Urinary bladder (tissue), 4 donors: Measurements from ENCODE around the gene C11orf98. TPM values are rescaled to one million over a fixed set of nuclear protein-coding genes. Genes with fewer than 3 reads are reported as not detected.
"Not testable (repeated sequence)": the region's sequence is repeated elsewhere in the genome, so short reads cannot be mapped to it uniquely, and the experiment has no call there.

ENCODE experiments used
- DNase-seq: peaks from one replicate; pipeline ENCODE4 v3.0.0-alpha.2; 2015; ENCODE audit errors: extremely low spot score
- H3K27ac ChIP-seq: one replicate; pipeline ENCODE4 v1.5.1; 2013; ENCODE audit warnings: low read depth, mild to moderate bottlenecking, moderate library complexity
- H3K36me3 ChIP-seq: one replicate; pipeline ENCODE4 v1.6.1; 2013; ENCODE audit warnings: mild to moderate bottlenecking, moderate library complexity; ENCODE audit not compliant: insufficient read depth
- H3K4me1 ChIP-seq: one replicate; pipeline ENCODE4 v1.6.1; 2013; ENCODE audit warnings: mild to moderate bottlenecking, moderate library complexity; ENCODE audit not compliant: insufficient read depth
- H3K4me3 ChIP-seq: one replicate; pipeline ENCODE4 v1.5.1; 2013; ENCODE audit warnings: low read depth, low read length
- WGBS: extraction: QIAGEN DNeasy Blood & Tissue Kit; methylation state at CpG from one replicate; pipeline ENCODE4 v1.1.7; 2013; 5-methylcytosine and 5-hydroxymethylcytosine counted together
- polyA plus RNA-seq: library from polyadenylated mRNA; stranded (reverse); fragments of 200-250 nt; gene quantifications from one replicate; pipeline ENCODE4 v1.2.3, GENCODE V29; 2013
- total RNA-seq: library from RNA; depleted of rRNA; stranded (reverse); fragments of >200 nt; gene quantifications from one replicate; pipeline ENCODE4 v1.2.3, GENCODE V29; 2014
- donor health status: healthy with polysubstance abuse.
- donor health status: healthy.

C11orf98 gene
- total and polyA plus RNA-seq, 2 donors = 10.9 to 72.1 TPM

DNA sequence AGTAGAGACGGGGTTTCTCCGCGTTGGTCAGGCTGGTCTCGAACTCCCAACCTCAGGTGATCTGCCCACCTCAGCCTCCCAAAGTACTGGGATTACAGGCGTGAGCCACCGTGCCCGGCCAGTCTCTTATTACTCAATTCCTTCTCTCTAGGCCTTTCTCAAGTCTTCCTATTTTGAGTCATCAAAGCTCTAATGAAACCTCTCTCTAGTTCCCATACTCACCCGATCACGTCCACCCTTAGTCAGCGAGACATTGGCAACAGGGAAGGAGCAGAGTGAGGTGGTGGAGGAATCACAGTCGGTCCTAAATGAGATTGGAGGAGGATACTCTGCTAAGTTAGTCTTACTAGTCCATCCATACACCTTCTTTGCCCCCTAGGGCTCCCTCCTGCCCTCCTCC is 37.2 kb upstream of the C11orf98 start:
- Histone ChIP-seq H3K36me3 (no peaks in the 10 kb centered on the region), H3K27ac (no peak overlapping the region), H3K4me3 (no peak overlapping the region), H3K4me1 (no peaks in the 10 kb centered on the region)
- DNase-seq = no peak
- WGBS = 93% methylated on average over 11 of the region's 11 CpGs

DNA sequence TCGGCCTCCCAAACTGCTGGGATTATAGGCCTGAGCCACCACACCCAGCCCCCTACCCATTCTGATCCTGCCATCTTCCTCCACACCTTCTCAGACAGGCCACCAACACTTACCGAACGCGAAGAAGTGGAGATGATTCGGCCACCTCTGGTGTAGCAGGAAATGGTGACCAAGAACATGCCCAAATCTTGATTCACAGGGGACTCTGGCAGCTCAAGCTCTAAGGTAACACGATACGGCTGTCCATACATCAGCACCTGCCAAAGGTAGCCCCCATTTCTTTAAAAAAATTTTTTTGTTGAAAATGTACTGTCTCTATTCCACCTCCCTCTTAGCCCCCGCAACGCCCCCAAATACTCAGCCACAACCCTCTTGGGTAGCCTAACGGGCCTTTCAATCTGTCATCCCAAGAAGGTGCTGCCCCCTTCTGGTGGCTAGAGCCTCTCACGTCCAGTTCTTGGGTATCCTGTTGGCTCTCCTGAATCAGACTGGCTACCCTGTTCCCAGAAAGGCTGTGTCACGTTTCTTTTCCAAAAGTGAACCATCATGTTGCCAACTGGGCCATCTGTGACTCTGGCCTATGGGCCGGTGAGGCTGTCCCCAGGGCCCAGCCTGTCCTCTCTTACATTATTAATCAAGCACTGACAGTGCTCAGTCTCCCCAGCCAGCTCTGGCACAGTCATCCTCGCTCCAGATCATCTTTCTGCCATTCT is 29.6 kb upstream of the C11orf98 start:
- DNase-seq = no peak
- no peak overlapping the region for H3K27ac ChIP-seq
- H3K4me1 ChIP-seq = no peaks in the 10 kb centered on the region
- 47% methylated on average over 14 of the region's 14 CpGs for WGBS
- no peak overlapping the region for H3K4me3 ChIP-seq
- peaks cover 7% of the 10 kb centered on the region for H3K36me3 ChIP-seq

DNA sequence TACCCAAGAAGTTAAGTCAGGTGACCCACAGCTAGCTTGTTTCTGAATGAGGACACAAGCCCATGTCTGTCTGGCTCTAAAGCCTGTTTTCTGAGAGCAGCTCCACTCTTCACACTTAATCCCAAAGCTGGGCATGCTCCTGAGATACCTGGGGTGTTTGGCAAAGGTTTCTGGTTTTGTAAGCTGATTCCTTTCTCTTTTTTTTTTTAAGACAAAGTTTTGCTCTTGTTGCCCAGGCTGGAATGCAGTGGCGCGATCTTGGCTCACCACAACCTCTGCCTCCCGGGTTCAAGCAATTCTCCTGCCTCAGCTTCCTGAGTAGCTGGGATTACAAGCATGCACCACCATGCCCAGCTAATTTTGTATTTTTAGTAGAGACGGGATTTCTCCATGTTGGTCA is 28.6 kb upstream of the C11orf98 start:
- DNase-seq, H3K36me3 ChIP-seq, H3K4me3 ChIP-seq, H3K27ac ChIP-seq, H3K4me1 ChIP-seq: not testable (repeated sequence)
- WGBS = 74% methylated on average over 4 of the region's 4 CpGs

DNA sequence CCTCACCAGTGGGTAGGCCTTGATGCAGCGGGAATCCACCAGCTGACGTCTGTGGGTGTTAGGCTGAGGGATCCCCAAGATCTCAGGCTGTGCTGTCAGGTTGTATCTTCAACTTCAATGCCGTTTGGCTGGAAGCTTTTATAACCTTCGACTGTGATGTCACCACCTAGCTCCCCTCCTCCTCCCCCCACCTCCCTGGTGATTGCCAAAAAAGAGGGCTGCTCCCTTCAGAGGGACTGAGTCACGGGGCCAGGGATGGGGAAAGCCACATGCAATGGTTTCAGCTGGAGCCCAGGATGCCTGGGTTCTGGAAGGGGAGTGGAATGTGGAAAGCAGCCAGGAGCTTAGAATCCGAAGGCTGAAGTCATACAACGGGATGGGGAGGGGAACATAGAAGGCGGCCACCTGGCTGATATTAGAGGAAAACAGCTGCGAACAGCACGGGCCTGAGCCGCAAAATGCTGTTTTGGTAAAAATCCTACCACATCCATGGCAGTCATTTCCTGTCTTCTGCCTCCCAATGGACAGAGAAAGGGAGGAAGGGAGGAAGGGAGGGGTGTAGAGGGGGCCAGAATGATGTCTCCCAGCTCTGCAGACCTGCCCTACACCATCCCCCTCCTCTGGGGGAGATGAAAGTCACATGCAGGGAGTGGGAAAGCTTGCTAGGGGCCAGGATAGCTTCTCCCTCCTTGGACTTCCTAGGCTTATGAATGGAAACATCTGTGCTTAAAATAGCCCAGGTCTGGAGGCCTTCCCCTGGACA is 24.6 kb upstream of the C11orf98 start, which contains the start of gene LRRN4CL:
LRRN4CL (minus strand) TSS at position 110 of the 763 bp plus-strand sequence. CDS start 1,022 bp downstream, outside the sequence.
- no peaks in the 10 kb centered on the region for H3K4me1 ChIP-seq
- 24% methylated on average over 11 of the region's 11 CpGs for WGBS
- peak within 1 kb of the TSS; percentile 28 for H3K27ac ChIP-seq
- peak within 1 kb of the TSS; percentile 13 for H3K4me3 ChIP-seq
- peaks cover 7% of the 10 kb centered on the region for H3K36me3 ChIP-seq
- DNase-seq = no peak

DNA sequence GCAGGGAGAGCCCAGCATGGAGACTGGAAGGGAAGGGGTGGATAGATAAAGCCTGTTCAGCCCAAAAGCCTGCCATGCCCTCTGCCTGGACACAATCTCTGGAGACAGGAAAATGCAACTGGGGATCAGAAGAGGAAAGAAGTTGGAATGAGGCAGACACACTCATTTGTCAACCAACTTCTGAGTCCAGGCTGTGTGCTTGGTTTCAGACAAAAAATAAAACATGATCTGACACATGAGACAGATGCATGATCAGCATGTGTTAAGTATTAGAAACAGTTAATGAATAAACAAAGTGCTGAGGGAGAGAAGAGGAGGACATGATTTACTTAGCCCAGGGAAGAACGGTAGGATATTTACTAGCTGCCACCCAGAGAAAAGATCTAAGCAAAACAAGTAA is 23.5 kb upstream of the C11orf98 start:
- 37% methylated on average over 1 of the region's 1 CpG for WGBS
- no peak for DNase-seq
- H3K4me3 ChIP-seq = peak overlapping the region; percentile 13
- no peaks in the 10 kb centered on the region for H3K4me1 ChIP-seq
- H3K27ac ChIP-seq = no peak overlapping the region
- H3K36me3 ChIP-seq = peaks cover 7% of the 10 kb centered on the region

DNA sequence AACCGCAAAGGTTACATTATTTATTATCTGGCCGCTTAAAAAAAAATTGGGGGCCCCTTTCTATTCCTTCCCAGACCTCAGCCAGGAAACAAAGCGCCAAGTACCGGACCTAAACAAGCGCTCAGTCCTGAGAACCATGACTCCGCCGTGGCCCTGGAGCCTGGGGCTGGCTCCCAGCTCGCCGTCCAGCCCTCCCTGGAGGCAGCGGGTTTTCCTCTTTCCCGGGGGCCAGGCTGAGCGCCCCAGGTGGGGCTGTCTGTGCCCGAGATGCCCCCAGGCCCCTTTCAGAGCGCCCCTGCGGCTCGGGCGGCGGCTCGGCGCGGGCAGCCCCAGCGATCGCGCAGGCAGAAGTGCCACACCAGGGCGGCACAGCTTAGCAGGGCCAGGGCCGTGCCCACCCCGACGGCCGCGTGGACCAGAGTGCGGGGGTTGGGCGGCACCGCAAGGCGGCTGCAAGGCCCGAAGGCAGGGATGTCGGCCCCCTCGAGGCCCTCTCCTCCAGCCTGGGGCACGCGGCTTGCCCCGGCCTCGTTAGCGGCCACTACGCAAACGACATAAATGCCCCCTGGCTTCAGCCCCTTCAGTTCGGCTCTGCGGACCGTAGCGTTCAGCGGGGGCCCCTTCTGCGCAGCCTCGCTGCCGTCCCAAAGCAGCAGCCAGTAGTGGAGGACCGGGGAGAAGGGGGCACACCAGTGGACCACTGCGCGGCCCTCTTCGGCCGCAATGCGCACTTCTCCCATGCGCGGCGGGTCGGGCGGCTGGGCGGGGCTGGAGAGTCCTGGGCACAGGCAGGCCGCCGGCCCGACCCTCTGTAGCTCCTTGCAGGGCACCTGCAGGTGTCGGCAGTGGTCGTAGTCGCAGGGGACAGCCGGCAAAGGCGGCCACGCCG is 22.7 kb upstream of the C11orf98 start:
- WGBS = 38% methylated on average over 74 of the region's 74 CpGs
- H3K4me1 ChIP-seq = no peaks in the 10 kb centered on the region
- H3K4me3 ChIP-seq = peak overlapping the region; percentile 38
- H3K36me3 ChIP-seq = peaks cover 7% of the 10 kb centered on the region
- H3K27ac ChIP-seq = no peak overlapping the region
- DNase-seq = no peak

DNA sequence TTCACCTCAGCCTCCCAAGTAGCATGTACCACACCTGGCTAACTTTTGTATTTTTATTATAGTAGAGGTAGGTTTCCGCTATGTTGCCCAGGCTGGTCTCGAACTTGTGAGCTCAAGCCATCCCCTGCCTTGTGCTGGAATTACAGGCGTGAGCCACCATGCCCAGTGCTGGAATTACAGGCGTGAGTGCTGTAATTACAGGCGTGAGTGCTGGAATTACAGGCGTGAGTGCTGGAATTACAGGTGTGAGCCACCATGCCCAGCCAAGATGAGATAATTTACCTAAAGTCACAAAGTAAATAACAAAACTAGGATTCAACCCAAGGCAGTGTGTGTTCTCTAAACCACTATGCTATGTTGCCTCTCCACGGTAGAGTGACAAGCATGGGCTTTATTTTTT is 17.5 kb upstream of the C11orf98 start:
- Histone ChIP-seq H3K27ac (no peak overlapping the region), H3K4me3 (no peak overlapping the region), H3K36me3 (no peaks in the 10 kb centered on the region), H3K4me1 (no peaks in the 10 kb centered on the region)
- WGBS = 88% methylated on average over 7 of the region's 7 CpGs
- DNase-seq = no peak

DNA sequence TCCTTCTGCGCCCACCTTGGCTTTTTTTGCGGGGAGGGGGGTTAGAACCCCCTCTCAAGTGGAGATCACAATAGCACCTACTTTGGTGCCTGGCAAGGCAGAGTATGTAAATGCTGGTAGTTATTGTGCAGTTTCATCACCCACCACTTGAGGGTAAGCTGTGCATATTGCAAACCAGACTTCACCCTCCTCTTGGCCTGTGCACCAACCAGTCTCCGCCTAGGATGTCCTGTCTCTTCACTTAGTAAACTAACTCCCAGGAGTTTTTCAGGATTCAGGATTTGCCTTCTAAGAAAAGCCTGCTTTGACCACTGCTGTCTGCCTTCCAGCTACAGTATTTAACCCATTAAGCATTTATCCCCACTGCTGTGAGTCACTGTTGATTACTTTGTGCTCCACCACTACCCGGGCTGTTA is 15.8 kb upstream of the C11orf98 start:
- 47% methylated on average over 4 of the region's 4 CpGs for WGBS
- Histone ChIP-seq H3K4me1 (no peaks in the 10 kb centered on the region), H3K4me3 (no peak overlapping the region), H3K27ac (no peak overlapping the region), H3K36me3 (no peaks in the 10 kb centered on the region)
- no peak for DNase-seq

DNA sequence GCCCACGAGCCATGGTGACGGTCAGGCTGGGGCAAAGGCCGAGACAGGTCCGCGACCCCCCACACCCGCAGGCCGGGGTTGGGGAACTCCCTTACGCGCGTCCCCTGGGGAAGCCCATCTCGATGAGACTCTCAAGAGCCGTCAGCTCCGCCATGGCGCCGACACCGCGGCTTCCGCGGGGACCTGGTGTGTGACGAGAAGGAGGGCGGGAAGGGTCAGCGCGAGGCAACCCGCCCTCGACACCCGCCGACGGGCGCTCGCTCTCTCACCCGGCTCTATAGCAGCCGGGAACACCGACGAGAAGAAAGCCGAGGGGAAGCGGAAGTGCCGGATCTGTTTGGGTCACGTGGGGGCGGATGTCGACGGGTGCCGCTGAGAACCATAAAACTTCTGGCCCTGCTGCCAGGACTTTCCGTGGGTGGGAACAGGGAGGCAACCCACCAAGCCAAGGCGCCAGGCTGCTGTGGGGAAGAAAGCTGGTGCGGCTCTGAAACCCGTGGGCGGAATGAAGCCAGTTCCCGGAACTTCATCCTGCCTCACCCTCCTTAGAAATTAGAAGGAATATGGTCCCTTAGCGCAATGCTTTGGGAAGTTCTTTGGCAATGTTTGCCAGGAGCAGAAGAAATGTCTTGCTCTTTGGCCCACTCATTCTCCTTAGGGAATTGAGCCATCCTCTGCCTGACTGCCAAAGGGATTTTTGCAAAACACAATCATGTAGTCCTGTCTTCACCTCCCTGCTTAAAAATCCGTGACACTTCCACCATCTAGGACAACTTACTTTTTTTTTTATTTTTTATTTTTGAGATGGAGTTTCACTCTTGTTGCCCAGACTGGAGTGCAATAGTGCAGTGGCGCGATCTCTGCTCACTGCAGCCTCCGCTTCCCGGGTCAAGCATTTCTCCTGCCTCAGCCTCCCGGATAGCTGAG is 14.0 kb upstream of the C11orf98 start, which contains the start of gene UBXN1:
UBXN1 (minus strand) TSS at position 304 of the 927 bp plus-strand sequence; CDS start at position 154, 150 bp downstream.
- Histone ChIP-seq H3K4me1 (no peaks in the 10 kb centered on the region), H3K36me3 (no peaks in the 10 kb centered on the region), H3K27ac (peak within 1 kb of the TSS; percentile 82), H3K4me3 (peak within 1 kb of the TSS; percentile 88)
- WGBS = 5% methylated on average over 55 of the region's 55 CpGs
- peak; percentile 78 for DNase-seq

DNA sequence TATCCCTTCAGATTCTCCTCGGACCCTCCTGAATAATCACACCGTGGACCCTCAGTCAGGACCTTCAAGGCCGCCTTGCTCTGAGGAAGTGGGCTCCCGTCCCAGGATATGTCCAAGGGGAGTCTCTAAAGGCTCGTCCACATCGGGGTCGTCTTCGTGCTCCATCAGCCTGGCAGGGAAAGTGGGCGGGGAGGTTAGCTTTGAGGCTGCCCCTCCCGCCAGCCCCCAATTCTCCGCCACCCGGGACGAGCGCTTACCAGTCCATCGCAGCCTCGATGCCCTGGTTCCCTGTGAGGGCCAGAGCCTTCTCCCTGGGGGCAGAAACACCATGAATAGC is 13.4 kb upstream of the C11orf98 start:
- 3% methylated on average over 16 of the region's 16 CpGs for whole genome bisulfite sequencing
- H3K4me1 ChIP-seq = no peaks in the 10 kb centered on the region
- H3K36me3 ChIP-seq = no peaks in the 10 kb centered on the region
- no peak for DNase-seq
- H3K4me3 ChIP-seq = peak overlapping the region; percentile 88
- peak overlapping the region; percentile 82 for H3K27ac ChIP-seq

DNA sequence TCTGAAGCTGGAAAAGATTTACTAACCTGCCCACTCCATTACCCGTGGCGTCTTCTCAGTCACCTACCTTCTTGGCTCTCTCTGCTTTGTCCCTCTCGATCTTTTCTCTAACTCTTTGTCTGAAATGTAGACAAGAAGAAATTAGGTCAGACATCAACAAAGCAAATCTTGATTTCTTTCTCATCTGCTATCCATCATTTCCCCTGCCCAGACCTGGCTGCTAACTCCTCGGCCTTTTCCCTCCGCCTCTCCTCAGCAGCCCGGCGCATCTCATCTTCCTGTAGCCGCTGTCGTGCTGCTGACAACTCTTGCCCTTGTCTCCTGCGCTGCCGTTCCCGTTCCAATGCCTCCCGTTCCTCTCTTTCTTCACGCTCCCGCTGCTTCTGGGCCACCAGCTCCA is 12.7 kb upstream of the C11orf98 start:
- Histone ChIP-seq H3K4me1 (no peaks in the 10 kb centered on the region), H3K27ac (no peak overlapping the region), H3K36me3 (no peaks in the 10 kb centered on the region), H3K4me3 (no peak overlapping the region)
- WGBS = 80% methylated on average over 15 of the region's 15 CpGs
- no peak for DNase-seq

DNA sequence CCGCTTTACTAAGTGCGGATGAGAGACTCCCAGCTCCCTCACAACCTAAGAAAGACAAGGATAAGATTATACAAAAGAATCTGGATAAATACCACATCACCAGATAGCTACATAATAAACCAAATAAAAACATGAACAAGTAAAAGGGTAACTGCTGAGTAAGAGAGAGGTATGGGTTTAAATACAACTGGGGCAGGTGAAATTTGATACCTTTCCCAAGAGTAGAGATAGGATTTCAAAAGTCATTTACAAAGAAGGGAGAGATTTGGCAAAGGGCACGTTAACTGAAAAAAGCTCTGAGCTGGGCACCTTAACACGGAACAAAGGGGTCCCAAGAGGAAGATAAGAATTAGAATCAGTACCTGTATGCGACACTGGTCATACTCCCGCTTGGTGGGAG is 12.1 kb upstream of the C11orf98 start:
- no peak overlapping the region for H3K27ac ChIP-seq
- 80% methylated on average over 6 of the region's 6 CpGs for WGBS
- H3K4me1 ChIP-seq = no peaks in the 10 kb centered on the region
- H3K4me3 ChIP-seq = no peak overlapping the region
- no peak for DNase-seq
- no peaks in the 10 kb centered on the region for H3K36me3 ChIP-seq

DNA sequence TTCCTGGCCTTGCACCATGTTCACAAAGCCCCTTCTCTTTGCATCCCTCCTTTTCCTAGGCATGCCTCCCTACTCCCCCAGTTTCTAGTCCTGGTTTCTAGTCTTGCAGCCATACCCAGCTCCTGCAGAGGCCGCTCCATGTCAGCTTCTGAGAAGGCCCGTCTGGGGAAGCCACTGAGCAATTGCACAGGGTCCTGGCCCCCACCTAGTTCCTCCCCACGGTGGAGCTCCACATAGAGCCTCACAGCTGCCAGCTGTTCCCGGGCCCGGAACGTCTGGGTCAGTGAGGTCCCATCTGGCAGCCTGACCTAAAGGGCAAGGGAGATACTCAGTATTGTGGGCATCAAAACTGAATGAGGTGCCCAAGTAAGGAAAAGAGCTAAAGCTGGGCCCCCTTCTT is 11.7 kb upstream of the C11orf98 start:
- 52% methylated on average over 6 of the region's 6 CpGs for WGBS
- Histone ChIP-seq H3K4me3 (no peak overlapping the region), H3K36me3 (no peaks in the 10 kb centered on the region), H3K4me1 (no peaks in the 10 kb centered on the region), H3K27ac (no peak overlapping the region)
- DNase-seq = no peak
